Liver (tissue), 3 donors: Measurements from ENCODE around the gene KRTAP10-6.

Experiments used
- EGR1 ChIP-seq, 2 donors: IDR thresholded peaks; 2 replicates each; pipeline ENCODE4 v1.6.1; 2016 to 2018; ENCODE audit warnings: antibody characterized with exemption in 2 of 2, low read depth in 2 of 2
- NR2F2 ChIP-seq: IDR thresholded peaks from 2 replicates; pipeline ENCODE4 v1.6.1; 2016; ENCODE audit warnings: antibody characterized with exemption
- RAD21 ChIP-seq, 2 donors: IDR thresholded peaks; 2 replicates each; pipeline ENCODE4 v1.6.1; 2016; ENCODE audit warnings: antibody characterized with exemption in 2 of 2, mild to moderate bottlenecking in 2 of 2
- RXRA ChIP-seq, 2 donors: IDR thresholded peaks; 2 replicates each; pipeline ENCODE4 v1.6.1; 2017 to 2018; ENCODE audit warnings: antibody characterized with exemption in 2 of 2, mild to moderate bottlenecking in 1 of 2
- SP1 ChIP-seq: IDR thresholded peaks from 2 replicates; pipeline ENCODE4 v1.6.1; 2018; ENCODE audit warnings: antibody characterized with exemption, mild to moderate bottlenecking
- TAF1 ChIP-seq: conservative IDR thresholded peaks from 2 replicates; pipeline ENCODE4 v1.6.1; 2016; ENCODE audit warnings: antibody characterized with exemption, mild to moderate bottlenecking
- TF ChIP-seq, protein P1 (sequence below): IDR thresholded peaks from 2 replicates; pipeline ENCODE4 v1.6.1; 2016; ENCODE audit warnings: antibody characterized with exemption
- TF ChIP-seq, protein P2 (sequence below): fragments of 150-350 bp; IDR thresholded peaks from 2 replicates; pipeline ENCODE4 v1.5.1; 2017; ENCODE audit warnings: improper control_type of control experiment, low read depth, low read length; ENCODE audit not compliant: missing input control
- TF ChIP-seq, protein P3 (sequence below): IDR thresholded peaks from 2 replicates; pipeline ENCODE4 v1.6.1; 2016; ENCODE audit warnings: antibody characterized with exemption
- TF ChIP-seq, protein P4 (sequence below): IDR thresholded peaks from 2 replicates; pipeline ENCODE4 v1.6.1; 2016; ENCODE audit warnings: antibody characterized with exemption, mild to moderate bottlenecking
- donor health status: healthy.
- donor health status: healthy.

DNA sequence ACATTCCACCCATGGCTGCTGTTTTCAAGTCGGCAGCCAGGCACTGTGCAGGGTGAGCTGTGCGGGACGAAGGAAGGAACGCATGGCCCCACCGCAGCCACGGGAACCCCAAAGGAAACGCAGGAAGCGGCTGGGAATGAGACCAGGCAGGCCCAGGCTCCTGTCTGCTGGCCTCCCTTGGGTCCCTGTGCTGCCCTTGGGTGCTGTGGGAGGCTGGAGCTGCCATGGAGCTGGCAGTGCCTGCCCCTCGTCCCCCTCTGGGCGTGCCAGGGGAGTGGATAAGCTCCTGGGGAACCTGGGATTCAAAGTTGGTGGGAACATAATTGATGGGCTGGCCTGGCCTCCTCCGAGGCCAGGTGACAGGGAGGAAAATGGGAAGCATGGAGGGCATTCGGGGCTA, 24.0 kb downstream of the KRTAP10-6 start:
- TF ChIP-seq, protein P1, sequence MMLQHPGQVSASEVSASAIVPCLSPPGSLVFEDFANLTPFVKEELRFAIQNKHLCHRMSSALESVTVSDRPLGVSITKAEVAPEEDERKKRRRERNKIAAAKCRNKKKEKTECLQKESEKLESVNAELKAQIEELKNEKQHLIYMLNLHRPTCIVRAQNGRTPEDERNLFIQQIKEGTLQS = no peak
- TF ChIP-seq, protein P2, sequence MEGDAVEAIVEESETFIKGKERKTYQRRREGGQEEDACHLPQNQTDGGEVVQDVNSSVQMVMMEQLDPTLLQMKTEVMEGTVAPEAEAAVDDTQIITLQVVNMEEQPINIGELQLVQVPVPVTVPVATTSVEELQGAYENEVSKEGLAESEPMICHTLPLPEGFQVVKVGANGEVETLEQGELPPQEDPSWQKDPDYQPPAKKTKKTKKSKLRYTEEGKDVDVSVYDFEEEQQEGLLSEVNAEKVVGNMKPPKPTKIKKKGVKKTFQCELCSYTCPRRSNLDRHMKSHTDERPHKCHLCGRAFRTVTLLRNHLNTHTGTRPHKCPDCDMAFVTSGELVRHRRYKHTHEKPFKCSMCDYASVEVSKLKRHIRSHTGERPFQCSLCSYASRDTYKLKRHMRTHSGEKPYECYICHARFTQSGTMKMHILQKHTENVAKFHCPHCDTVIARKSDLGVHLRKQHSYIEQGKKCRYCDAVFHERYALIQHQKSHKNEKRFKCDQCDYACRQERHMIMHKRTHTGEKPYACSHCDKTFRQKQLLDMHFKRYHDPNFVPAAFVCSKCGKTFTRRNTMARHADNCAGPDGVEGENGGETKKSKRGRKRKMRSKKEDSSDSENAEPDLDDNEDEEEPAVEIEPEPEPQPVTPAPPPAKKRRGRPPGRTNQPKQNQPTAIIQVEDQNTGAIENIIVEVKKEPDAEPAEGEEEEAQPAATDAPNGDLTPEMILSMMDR = no peak
- TF ChIP-seq, protein P3, sequence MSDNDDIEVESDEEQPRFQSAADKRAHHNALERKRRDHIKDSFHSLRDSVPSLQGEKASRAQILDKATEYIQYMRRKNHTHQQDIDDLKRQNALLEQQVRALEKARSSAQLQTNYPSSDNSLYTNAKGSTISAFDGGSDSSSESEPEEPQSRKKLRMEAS = no peak
- TF ChIP-seq SP1 = no peak
- TF ChIP-seq, protein P4, sequence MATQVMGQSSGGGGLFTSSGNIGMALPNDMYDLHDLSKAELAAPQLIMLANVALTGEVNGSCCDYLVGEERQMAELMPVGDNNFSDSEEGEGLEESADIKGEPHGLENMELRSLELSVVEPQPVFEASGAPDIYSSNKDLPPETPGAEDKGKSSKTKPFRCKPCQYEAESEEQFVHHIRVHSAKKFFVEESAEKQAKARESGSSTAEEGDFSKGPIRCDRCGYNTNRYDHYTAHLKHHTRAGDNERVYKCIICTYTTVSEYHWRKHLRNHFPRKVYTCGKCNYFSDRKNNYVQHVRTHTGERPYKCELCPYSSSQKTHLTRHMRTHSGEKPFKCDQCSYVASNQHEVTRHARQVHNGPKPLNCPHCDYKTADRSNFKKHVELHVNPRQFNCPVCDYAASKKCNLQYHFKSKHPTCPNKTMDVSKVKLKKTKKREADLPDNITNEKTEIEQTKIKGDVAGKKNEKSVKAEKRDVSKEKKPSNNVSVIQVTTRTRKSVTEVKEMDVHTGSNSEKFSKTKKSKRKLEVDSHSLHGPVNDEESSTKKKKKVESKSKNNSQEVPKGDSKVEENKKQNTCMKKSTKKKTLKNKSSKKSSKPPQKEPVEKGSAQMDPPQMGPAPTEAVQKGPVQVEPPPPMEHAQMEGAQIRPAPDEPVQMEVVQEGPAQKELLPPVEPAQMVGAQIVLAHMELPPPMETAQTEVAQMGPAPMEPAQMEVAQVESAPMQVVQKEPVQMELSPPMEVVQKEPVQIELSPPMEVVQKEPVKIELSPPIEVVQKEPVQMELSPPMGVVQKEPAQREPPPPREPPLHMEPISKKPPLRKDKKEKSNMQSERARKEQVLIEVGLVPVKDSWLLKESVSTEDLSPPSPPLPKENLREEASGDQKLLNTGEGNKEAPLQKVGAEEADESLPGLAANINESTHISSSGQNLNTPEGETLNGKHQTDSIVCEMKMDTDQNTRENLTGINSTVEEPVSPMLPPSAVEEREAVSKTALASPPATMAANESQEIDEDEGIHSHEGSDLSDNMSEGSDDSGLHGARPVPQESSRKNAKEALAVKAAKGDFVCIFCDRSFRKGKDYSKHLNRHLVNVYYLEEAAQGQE = no peak
- no peak for TF ChIP-seq EGR1 (IDR thresholded peaks at IDR 0.05; ENCODE audit: low read depth in 2 of 2)
- no peak for TF ChIP-seq NR2F2
- TF ChIP-seq RAD21 (IDR thresholded peaks at IDR 0.05) = no peak
- TF ChIP-seq RXRA (IDR thresholded peaks at IDR 0.05) = no peak
- TF ChIP-seq TAF1 = no peak
